H7 (cell line): ENCODE results near the gene THOC7. TPM values are rescaled to one million over a fixed set of nuclear protein-coding genes. Genes with fewer than 3 reads are reported as not detected.

ENCODE experiments used
- DNase-seq: peaks from one replicate; pipeline ENCODE4 v3.0.0; 2012
- H3K27me3 ChIP-seq: 2 replicates; pipeline ENCODE4 v1.6.0; 2011; ENCODE audit warnings: mild to moderate bottlenecking, low read length; ENCODE audit not compliant: control insufficient read depth, insufficient read depth
- H3K36me3 ChIP-seq: replicated peaks from 2 replicates; pipeline ENCODE4 v1.5.1; 2011; ENCODE audit warnings: low read length; ENCODE audit not compliant: control insufficient read depth, insufficient read depth
- H3K4me3 ChIP-seq: 2 replicates; pipeline ENCODE4 v1.5.1; 2011; ENCODE audit warnings: low read depth, mild to moderate bottlenecking, control low read depth, low read length, moderate library complexity; ENCODE audit not compliant: insufficient read depth
- total RNA-seq: library from RNA; depleted of rRNA; stranded (reverse); fragments of >200 nt; shearing (Covaris generic); gene quantifications from 2 replicates; pipeline ENCODE4 v1.2.3, GENCODE V29; 2014

THOC7 gene
- total RNA-seq, 1 experiment from 2014 or later, result 52.0 TPM

DNA sequence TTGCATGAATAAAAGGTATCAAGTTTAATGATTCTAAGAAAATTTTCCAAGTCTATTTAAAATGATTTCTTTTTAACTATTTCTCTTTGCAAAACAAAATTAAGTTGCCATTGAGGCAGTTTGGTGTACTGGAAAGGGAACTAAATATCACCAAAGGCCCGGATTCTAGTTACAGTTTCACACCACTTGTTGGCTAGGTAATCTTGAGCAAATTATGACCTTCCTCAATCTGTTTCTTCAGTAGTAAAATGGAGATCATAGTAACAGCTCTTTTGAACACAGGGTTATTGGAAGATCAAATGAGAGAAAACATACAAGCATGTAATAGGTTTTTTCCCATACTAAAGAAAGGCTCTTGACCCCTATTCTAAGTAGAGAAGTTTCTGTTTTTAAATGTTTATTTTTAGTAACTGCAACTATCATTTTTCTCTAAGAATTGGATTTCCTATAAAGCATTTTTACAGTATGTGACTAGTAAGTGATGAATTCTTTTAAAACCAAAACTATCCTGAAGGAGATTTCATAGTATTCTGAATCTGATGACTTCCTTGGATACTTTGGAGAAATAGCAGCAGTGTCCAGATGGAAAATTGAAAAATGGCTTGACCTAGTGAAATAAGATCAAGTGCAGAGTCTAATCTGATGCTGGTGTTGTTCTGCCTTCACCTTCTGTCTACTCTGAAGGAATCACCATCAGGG lies 32.9 kb upstream of the THOC7 start:
- Histone ChIP-seq H3K36me3 (0 out of 2 replicates have a peak, but pooled peaks cover 1% of the 10 kb centered on the region), H3K27me3 (no peaks in the 10 kb centered on the region), H3K4me3 (no peak overlapping the region)
- no peak for DNase-seq

DNA sequence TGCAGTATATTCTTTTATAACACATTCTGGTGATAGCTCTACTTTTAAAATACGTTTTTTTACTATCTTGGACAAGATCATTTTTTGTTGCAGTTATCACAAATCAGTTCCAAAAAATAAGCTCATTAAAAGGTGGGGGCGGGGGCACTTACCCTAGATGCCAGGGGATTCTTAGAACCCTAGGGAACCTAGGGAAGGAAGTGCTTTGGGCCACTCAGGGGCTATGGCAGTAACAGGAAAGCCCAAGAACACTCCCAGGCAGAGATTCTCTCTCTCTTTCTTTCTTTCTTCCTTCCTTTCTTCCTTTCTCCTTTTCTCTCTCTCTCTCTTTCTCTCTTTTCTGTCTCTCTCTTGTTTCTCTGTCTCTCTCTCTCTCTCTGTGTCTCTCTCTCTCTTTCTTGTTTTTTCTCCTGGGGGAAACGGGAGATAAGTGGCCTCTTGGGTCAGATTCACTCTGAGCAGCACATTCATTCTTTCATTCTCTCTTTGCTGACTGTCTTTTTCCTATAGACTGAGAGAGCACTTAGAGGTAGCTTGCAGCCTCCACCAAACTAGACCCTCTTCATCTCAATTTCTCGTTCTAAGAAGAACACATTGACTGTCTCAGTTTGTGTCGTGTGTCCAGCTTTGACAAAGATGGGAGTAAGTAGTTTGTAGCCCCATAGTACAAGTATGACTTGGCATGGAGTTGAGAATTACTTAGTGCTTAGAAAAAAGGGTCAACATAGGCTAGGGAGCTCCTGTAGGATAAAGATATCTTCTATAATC lies 32.0 kb upstream of the THOC7 start:
- H3K27me3 ChIP-seq, result no peaks in the 10 kb centered on the region
- no peak for DNase-seq
- H3K36me3 ChIP-seq, result 0 out of 2 replicates have a peak, but pooled peaks cover 1% of the 10 kb centered on the region
- H3K4me3 ChIP-seq, result no peak overlapping the region

DNA sequence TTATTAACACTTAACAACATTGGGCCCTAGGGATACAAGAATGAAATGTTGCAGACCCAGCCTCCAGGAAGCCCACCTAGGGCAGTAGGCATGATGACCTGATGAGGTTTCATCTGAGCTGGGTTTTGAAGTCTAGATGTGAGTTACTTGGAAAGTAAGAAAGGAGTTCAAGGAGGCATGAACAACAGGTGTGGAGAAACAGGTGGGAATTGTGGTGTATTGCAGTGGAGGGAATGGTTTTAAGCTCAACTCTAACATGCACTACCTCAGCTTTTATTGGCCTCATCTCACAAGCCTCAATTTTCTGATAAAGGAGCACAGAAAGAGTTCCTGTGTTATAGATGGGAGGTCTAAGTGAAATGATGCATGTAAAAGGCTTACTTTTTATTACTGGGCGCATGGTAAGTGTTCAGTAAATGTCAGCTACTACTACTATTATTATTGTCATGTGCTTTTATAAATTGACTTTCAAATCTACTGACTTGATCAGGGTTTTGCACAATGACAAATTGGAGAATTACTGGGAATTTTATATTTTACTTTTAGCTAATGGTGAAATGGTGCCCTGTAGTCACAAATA lies 29.3 kb upstream of the THOC7 start:
- H3K4me3 ChIP-seq, result no peak overlapping the region
- no peaks in the 10 kb centered on the region for H3K27me3 ChIP-seq
- DNase-seq, result no peak
- H3K36me3 ChIP-seq, result no peaks in the 10 kb centered on the region

DNA sequence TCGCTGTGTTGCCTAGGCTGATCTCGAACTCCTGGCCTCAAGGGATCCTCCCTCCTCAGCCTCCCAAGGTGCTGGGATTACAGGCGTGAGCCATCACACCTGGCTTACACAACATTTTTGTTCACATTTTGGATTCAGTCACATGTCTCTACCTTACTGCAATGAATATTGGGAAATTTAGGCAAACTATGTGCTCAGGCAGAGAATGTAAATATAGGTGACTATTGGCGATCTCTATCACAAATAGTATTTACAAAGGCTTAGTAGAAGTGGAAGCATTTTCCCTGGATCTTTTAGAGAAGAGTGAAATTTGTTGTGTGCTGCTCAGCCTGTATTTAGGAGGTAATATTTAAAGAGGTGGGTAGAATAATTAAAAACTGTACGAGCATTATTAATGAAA lies 27.9 kb upstream of the THOC7 start:
- Histone ChIP-seq H3K36me3 (no peaks in the 10 kb centered on the region), H3K27me3 (no peaks in the 10 kb centered on the region), H3K4me3 (no peak overlapping the region)
- no peak for DNase-seq

DNA sequence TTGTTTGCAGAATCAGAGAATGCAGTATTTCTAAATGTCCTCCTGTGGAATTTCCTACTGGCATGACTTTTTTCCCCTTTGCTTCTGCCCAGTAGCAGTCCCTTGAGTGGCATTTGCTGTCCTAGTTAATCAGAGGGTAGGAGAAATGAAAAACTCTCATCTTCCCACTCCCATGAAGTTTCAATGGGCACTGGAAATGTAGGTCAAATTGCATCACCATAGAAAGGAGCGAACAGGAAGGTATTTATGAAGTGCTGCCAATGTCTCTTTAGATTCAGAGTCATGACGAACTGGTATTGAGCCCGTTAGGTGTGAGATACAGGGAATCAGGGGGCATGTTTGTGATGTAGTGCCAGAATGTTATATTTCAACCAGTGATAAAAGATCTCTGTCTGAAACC lies 23.3 kb upstream of the THOC7 start:
- no peak for DNase-seq
- Histone ChIP-seq H3K27me3 (no peaks in the 10 kb centered on the region), H3K36me3 (no peaks in the 10 kb centered on the region)

DNA sequence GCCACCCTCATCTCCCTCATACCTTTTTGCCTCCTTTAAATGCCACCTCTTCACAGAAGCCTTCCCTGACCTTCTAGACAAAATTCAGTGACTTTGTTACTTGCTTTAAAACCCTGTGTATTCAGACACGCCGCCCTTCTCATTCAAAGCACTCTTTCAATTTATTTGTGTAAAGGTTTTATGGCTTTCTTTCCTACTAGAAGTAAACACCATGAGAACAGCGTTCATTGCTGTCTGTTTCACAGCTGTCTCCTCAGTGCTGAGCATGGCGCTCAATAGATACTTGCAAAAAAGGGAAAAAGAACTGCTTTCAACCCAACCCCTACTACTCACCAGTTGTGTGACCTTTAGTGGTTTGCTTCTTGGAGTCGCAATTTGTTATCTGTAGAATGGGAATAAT lies 17.0 kb upstream of the THOC7 start:
- Histone ChIP-seq H3K27me3 (no peaks in the 10 kb centered on the region), H3K4me3 (no peak overlapping the region), H3K36me3 (no peaks in the 10 kb centered on the region)
- DNase-seq, result no peak

More for the DNA sequence above, 23.3 kb upstream of the THOC7 start:
- H3K4me3 ChIP-seq, result no peak overlapping the region

DNA sequence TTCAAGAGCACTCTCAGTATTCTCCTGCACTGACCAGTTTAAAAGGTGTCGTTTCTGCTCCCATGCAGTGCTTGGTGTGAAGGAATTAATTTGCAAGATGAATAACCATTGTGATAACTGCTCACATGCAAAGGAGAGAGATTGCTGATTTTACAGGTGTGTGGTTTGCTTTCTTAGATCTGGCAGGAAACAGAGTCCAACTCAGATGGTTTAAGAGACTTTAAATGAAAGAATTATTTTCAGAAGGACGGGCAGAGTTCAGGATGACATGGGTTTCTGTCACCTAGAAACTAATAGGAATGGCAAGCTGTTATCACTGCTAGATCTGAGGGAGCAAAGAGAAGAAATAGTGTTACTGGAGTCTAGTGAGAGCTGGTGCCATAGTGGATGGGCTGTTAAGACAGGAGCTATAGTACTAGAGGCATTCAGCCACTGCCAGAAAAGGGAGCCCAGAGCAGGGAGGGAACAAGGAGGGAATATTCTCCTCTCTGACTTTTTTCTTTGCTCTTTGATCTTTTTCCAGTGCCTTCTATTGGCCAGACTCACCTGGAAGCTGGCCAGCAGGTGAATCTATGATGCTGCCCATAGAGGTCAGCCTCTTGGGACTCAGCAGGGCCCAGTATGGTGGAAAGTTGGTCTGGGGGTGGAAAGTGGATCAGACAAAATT lies 14.9 kb upstream of the THOC7 start:
- no peaks in the 10 kb centered on the region for H3K27me3 ChIP-seq
- no peak overlapping the region for H3K4me3 ChIP-seq
- no peaks in the 10 kb centered on the region for H3K36me3 ChIP-seq
- DNase-seq, result no peak

DNA sequence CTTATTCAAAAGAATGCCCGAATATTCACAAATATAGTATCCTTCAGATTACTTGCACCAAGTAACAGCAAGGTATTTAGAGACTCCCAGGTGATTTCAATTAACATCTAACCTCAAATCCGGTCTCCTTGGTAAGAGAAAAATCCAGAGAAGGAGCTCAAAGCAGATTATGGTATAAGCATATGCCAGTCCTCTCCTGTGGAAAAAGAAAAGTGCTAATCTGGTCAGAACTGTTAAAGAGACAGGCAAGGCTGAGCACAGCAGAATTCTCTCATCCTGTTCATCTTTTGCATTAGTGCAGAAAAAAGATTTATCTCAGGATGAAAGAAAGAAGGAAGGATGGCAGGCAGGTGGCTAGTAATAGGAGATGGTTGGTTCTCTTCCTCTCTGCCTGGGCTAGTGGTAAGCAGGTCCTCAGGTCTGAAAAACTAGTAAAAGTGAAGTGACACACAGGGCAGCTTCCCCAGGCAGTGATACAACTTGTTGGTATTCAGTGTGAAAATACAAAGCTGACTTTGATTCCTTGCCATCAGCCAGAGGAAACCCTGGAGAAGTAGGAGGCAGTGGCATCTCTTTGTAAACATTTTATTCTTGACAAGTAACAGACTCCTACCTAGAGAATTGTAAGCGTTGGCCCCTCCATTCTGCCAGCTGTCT lies 14.3 kb upstream of the THOC7 start:
- H3K36me3 ChIP-seq, result no peaks in the 10 kb centered on the region
- no peak overlapping the region for H3K4me3 ChIP-seq
- H3K27me3 ChIP-seq, result no peaks in the 10 kb centered on the region
- DNase-seq, result no peak

DNA sequence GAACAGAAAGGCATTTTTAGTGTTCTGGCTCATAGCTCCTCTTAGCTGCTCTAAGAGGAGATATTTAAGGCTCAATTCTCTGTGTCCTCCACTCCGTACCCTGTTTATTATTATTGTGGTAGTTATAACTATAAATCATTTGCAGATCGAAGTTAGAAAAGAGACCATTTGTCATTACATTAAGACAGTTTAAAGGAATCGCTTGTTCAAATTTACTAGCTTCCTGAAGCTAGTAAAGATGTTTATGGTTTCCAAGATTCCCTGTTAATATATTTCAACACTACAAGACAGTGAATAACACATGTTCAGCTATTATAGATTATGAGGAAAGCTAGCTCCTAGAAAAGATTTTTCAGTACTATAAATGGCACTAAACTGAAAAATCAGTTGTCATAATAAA lies 12.7 kb upstream of the THOC7 start:
- no peaks in the 10 kb centered on the region for H3K36me3 ChIP-seq
- no peak overlapping the region for H3K4me3 ChIP-seq
- no peaks in the 10 kb centered on the region for H3K27me3 ChIP-seq
- no peak for DNase-seq

DNA sequence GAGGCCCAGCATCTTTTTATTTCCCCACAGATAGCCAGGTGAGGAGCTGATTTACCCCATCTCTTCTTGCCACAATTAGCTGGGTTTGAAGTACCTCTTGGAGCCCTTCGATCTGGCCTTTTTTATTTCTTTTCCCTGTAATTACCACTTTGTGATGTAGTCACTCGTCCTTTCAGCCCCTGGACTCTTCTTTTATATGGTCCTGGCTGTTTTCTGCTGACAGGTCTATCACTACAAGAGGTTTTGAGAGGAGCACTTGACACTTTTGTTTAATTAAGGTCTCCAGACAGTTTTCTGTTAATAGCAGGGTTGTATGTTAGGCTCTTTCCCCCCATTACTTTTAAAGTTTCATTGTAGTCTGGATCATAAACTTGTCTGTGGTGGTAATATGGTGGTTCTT lies 11.9 kb upstream of the THOC7 start:
- DNase-seq, result no peak
- H3K27me3 ChIP-seq, result no peaks in the 10 kb centered on the region
- H3K4me3 ChIP-seq, result no peak overlapping the region
- no peaks in the 10 kb centered on the region for H3K36me3 ChIP-seq

DNA sequence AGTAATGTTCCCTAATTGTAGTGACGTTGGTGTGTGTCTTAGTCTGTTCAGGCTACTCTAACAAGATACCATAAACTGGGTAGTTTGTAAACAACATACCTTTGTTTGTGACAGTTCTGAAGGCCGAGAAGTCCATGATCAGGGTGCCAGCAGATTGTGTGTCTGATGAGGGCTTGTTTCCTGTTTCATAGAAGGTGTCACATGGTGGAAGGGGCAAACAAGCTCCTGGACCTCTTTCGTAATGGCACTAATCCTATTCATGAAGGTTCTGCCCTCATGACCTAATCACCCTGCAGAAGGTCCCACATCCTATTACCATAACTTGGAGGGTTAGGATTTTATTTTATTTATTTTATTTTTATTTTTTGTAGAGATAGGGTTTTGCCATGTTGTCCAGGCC lies 11.2 kb upstream of the THOC7 start:
- no peak for DNase-seq
- H3K27me3 ChIP-seq, result no peaks in the 10 kb centered on the region
- no peaks in the 10 kb centered on the region for H3K36me3 ChIP-seq
- no peak overlapping the region for H3K4me3 ChIP-seq

DNA sequence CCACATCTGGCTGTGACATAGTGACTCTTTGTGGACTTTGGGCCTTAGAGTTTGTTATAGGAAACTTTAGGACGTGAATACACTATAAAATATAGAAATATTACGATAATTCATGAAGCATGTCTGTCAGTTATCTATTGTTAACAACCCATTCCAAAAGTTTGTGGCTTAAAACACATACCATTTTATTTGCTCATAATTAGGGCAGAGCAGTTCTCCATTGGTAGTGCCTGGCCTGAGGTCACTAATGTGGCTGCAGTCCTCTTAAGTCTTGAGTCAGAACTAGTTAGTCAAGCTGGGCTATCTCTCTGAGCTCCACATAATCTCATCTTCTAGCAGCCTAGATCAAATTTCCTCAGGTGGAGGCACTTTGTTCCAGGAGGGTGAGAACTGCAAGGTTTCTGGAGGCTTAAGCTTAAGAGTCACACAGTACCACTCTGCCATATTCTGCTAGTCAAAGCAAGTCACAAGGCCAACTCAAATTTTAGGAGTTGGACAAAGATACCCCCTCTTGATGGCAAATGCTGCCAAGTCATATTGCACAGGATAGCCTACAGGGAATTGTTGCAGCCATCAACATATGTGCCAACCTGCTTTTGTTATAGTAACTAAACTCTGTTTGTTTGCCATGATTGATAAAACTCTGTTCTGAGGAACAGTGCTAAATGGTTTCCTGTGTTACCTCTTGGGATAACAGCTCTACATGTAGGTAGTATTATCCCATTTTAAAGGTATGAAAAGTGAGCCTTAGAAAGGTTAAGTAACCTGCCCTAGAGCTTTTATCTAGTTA lies 8.7 kb upstream of the THOC7 start:
- no peak for DNase-seq
- H3K36me3 ChIP-seq, result no peaks in the 10 kb centered on the region
- H3K27me3 ChIP-seq, result no peaks in the 10 kb centered on the region
- no peak overlapping the region for H3K4me3 ChIP-seq

DNA sequence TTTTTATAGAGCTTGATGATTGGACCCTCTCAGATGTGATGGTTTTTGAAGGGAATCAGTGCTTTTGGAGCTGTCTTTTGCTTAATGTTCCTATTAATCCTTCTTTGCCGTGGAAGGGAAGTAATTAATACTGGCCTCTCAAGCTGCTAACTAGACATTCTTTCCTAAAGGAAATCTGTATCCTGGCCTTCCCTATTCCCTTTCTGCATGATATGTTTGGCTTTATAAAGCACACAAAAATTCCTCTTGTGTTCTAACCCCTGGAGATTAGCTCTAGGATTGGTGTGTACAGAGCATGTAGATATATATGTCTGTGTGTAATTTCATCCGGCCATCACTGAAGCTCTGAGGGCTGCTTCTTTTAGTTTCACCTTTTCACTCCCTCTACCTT lies 7.0 kb upstream of the THOC7 start:
- Histone ChIP-seq H3K4me3 (no peak overlapping the region), H3K36me3 (no peaks in the 10 kb centered on the region), H3K27me3 (no peaks in the 10 kb centered on the region)
- no peak for DNase-seq
